Stomach (tissue), 4 donors: ENCODE measurements around the gene MINK1.

Source experiments
- CTCF ChIP-seq, 7 experiments: fragments of 450-650 bp in 4 of 7; fragments of 200-600 bp in 3 of 7; sonication (generic) in 3 of 7; IDR thresholded peaks; one replicate each; pipeline ENCODE4 v1.5.1; 2016 to 2019; ENCODE audit warnings: antibody characterized with exemption in 7 of 7, control low read depth in 2 of 7, mild to moderate bottlenecking in 1 of 7
- EP300 ChIP-seq: sonication (generic); formaldehyde crosslinking; IDR thresholded peaks from one replicate; pipeline ENCODE4 v1.6.1; 2017; ENCODE audit warnings: antibody characterized with exemption
- POLR2A ChIP-seq, 4 donors: fragments of 450-650 bp; IDR thresholded peaks; one replicate each; pipeline ENCODE4 v1.6.1; 2016; ENCODE audit warnings: antibody characterized with exemption in 4 of 4, control low read depth in 2 of 4, mild to moderate bottlenecking in 1 of 4, moderate library complexity in 1 of 4

- TF ChIP-seq CTCF (IDR thresholded peaks at IDR 0.05) (peak in 1 of 7 experiments; percentile 8), EP300 (no peak), POLR2A (IDR thresholded peaks at IDR 0.05) (no peak)
Observed at GRCh38 chr17:4899341-4900230, 66.4 kb downstream of the MINK1 start, which contains the start of gene C17orf107.
